ENCODE measurements around the gene KMT2E. TPM values are rescaled to one million over a fixed set of nuclear protein-coding genes. Genes with fewer than 3 reads are reported as not detected.

Gene KMT2E
- total RNA-seq, 1 experiment from 2014 or later = 38.2 TPM

DNA sequence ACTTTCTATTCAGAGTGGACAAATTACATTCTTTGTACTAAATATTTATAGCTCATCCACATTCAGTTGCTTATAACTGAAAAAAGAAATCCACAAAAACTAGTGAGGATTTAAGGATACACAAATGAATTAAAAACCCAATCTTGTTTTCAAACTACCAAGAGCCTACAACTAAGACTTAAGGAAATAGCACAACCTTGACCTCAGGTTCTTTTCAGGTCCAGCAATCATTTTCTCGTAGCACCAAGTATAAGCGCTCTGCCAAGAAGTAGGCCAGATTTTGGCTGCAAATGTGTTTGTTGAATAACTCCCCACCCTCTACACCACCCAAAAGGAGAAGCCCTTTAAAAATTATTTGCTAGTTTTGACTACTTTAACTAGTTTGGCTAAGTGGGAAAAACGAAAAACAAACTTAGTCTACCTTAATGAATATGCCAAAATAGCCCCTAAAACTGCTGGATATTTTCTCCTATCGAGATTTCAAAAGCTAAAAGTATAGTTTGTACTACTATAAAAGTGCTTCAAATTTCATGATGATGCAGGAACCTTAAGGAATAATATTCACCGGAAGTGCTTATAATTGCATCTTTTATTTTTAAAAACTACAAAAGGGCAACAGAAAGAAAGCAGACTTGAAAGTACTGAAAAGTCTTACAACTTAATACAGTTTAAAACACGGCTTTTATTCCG is 2.7 kb upstream of the KMT2E start:
- Histone ChIP-seq H4K8ac (replicated peaks; ENCODE audit: insufficient read length, low read depth, low read length) (no peak overlapping the region), H4K20me1 (ENCODE audit: control insufficient read depth, insufficient read depth, insufficient read length) (no peaks in the 10 kb centered on the region), H3K79me2 (ENCODE audit: insufficient read depth, low read length) (peaks cover 64% of the 10 kb centered on the region), H3K4ac (ENCODE audit: low read depth, low read length) (no peak overlapping the region), H3K14ac (ENCODE audit: insufficient read depth, low read length) (no peak overlapping the region), H3K4me2 (ENCODE audit: insufficient read depth, insufficient read length, low read length) (peak overlapping the region; percentile 74), H2BK15ac (ENCODE audit: low read depth, low read length) (no peak overlapping the region), H3K79me1 (ENCODE audit: insufficient read depth, low read depth, low read length, poor library complexity, severe bottlenecking) (no peaks in the 10 kb centered on the region), H3K9me3 (ENCODE audit: control insufficient read depth, low read depth, low read length) (no peaks in the 10 kb centered on the region), H2BK5ac (ENCODE audit: insufficient read length, low read length) (no peak overlapping the region), H3K27ac (ENCODE audit: insufficient read length, low read depth, low read length) (no peak overlapping the region), H4K5ac (ENCODE audit: insufficient read length, low read depth, low read length) (no peak overlapping the region), H2BK12ac (ENCODE audit: insufficient read length, low read depth, low read length) (no peak overlapping the region), H3K56ac (ENCODE audit: insufficient read length, low read depth, low read length) (no peak overlapping the region), H2AK5ac (ENCODE audit: insufficient read length, low read length) (no peak overlapping the region), H3K18ac (ENCODE audit: insufficient read length, low read depth, low read length) (no peak overlapping the region), H3K27me3 (ENCODE audit: insufficient read depth, low read length) (no peaks in the 10 kb centered on the region), H3K23ac (ENCODE audit: insufficient read length, low read depth, low read length) (no peak overlapping the region), H3K9ac (ENCODE audit: extremely low read depth, insufficient read length, low read length) (peak overlapping the region; percentile 97), H2AFZ (ENCODE audit: low read length) (no peak overlapping the region), H2BK20ac (ENCODE audit: low read depth, low read length, poor library complexity, severe bottlenecking) (no peak overlapping the region), H3K23me2 (ENCODE audit: insufficient read length, low read depth, low read length, poor library complexity, severe bottlenecking) (peaks cover 7% of the 10 kb centered on the region), H3K4me1 (ENCODE audit: insufficient read depth, low read length) (no peaks in the 10 kb centered on the region; the same call in 1 of the 2 replicates), H2BK120ac (ENCODE audit: low read depth, low read length, poor library complexity, severe bottlenecking) (no peak overlapping the region), H3T11ph (ENCODE audit: low read length) (no peak overlapping the region), H4K91ac (ENCODE audit: insufficient read length, low read depth, low read length) (no peak overlapping the region)
- TF ChIP-seq, protein P1, sequence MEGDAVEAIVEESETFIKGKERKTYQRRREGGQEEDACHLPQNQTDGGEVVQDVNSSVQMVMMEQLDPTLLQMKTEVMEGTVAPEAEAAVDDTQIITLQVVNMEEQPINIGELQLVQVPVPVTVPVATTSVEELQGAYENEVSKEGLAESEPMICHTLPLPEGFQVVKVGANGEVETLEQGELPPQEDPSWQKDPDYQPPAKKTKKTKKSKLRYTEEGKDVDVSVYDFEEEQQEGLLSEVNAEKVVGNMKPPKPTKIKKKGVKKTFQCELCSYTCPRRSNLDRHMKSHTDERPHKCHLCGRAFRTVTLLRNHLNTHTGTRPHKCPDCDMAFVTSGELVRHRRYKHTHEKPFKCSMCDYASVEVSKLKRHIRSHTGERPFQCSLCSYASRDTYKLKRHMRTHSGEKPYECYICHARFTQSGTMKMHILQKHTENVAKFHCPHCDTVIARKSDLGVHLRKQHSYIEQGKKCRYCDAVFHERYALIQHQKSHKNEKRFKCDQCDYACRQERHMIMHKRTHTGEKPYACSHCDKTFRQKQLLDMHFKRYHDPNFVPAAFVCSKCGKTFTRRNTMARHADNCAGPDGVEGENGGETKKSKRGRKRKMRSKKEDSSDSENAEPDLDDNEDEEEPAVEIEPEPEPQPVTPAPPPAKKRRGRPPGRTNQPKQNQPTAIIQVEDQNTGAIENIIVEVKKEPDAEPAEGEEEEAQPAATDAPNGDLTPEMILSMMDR (conservative IDR thresholded peaks at IDR 0.05) = no peak
- peak overlapping the region; percentile 99 to 100 for H3K4me3 Mint-ChIP-seq
- H3K36me3 Mint-ChIP-seq (ENCODE audit: insufficient read depth in 1 of 3, low read depth in 3 of 3) = peaks cover 16 to 35% (median 25%) of the 10 kb centered on the region in 3 experiments
- no CpG with 5 or more reads among the region's 7 CpGs for WGBS (ENCODE audit: extremely low coverage, insufficient read length, low lambda C conversion rate)
- H3K27me3 Mint-ChIP-seq (ENCODE audit: low read depth) = no peaks in the 10 kb centered on the region; the same call in 1 of the 2 replicates
- H3K4me1 Mint-ChIP-seq = peaks cover 26 to 36% of the 10 kb centered on the region in 2 experiments
- no peak for DNase-seq
- peaks cover 2 to 6% of the 10 kb centered on the region in 2 experiments; a peak in 4 of 5 replicates for H3K9me3 Mint-ChIP-seq
- peak overlapping the region; percentile 23 to 86 (median 80); a peak in 5 of 7 replicates for H3K27ac Mint-ChIP-seq
